ENCODE results near the gene SNU13.

Gene SNU13

GRCh38 chr22:41713004-41713403, 24.3 kb upstream of the SNU13 start:
- ChIA-PET CTCF (no interaction called here), POLR2A (ENCODE audit: low non-redundant PET) (no interaction called here)
- no peak for DNase-seq (ENCODE audit: low spot score)

GRCh38 chr22:41709341-41709740, 20.7 kb upstream of the SNU13 start:
- H3K27ac ChIP-seq: no peak overlapping the region
- TF ChIP-seq CTCF (conservative IDR thresholded peaks at IDR 0.05; ENCODE audit: low read depth): no peak
- ChIA-PET CTCF (no interaction called here), POLR2A (ENCODE audit: low non-redundant PET) (no interaction called here)
- no peak for DNase-seq (ENCODE audit: low spot score)

More at GRCh38 chr22:41713004-41713403, 24.3 kb upstream of the SNU13 start:
- TF ChIP-seq CTCF (conservative IDR thresholded peaks at IDR 0.05; ENCODE audit: low read depth): no peak
- H3K27ac ChIP-seq: no peak overlapping the region

- CTCF ChIA-PET: no interaction called here
- DNase-seq (ENCODE audit: low spot score): no peak
- POLR2A ChIA-PET (ENCODE audit: low non-redundant PET): no interaction called here
- no peak overlapping the region for H3K27ac ChIP-seq
- no peak for TF ChIP-seq CTCF (conservative IDR thresholded peaks at IDR 0.05; ENCODE audit: low read depth)
Observed at GRCh38 chr22:41702763-41703162, 14.1 kb upstream of the SNU13 start.

- ChIA-PET CTCF (no interaction called here), POLR2A (ENCODE audit: low non-redundant PET) (interaction anchor here (0.6 kb wide), 1 partner anchor 123 kb away, joined by 7 read pairs; no protein-coding TSS in a partner anchor)
- no peak for TF ChIP-seq CTCF (conservative IDR thresholded peaks at IDR 0.05; ENCODE audit: low read depth)
- H3K27ac ChIP-seq: no peak overlapping the region
- DNase-seq (ENCODE audit: low spot score): no peak
Observed at GRCh38 chr22:41700108-41700364, 11.4 kb upstream of the SNU13 start.

GRCh38 chr22:41699264-41700107, 10.8 kb upstream of the SNU13 start, which contains the start of gene MEI1:
TSS of gene MEI1 (plus strand) at chr22:41699503. CDS start at chr22:41699539, 36 bp downstream.
- no peak within 1 kb of the TSS for H3K27ac ChIP-seq
- no peak for TF ChIP-seq CTCF (conservative IDR thresholded peaks at IDR 0.05; ENCODE audit: low read depth)
- DNase-seq (ENCODE audit: low spot score): peak; percentile 75
- ChIA-PET CTCF (interaction anchor here (0.5 to 1.4 kb wide), 2 partner anchors 47 to 241 kb away, joined by 3 to 6 read pairs; no protein-coding TSS in a partner anchor), POLR2A (ENCODE audit: low non-redundant PET) (interaction anchor here (0.6 kb wide), 1 partner anchor 124 kb away, joined by 7 read pairs; no protein-coding TSS in a partner anchor)

- POLR2A ChIA-PET (ENCODE audit: low non-redundant PET): interaction anchor here (1.0 kb wide), 1 partner anchor 8 kb away, joined by 3 read pairs; the partner anchor contains the start of gene SNU13
- peak; percentile 95 for TF ChIP-seq CTCF (conservative IDR thresholded peaks at IDR 0.05; ENCODE audit: low read depth)
- peak overlapping the region; percentile 60 for H3K27ac ChIP-seq
- CTCF ChIA-PET: interaction anchor here (0.6 to 1.5 kb wide), 21 partner anchors 9 to 261 kb away, joined by 3 to 10 read pairs (median 3); partner anchors contain the start of genes CCDC134 and SNU13
- peak; percentile 61 for DNase-seq (ENCODE audit: low spot score)
Observed at GRCh38 chr22:41697126-41697775, 8.6 kb upstream of the SNU13 start.

Measured in RWPE1 (cell line).